ENCODE measurements around the gene GABBR1.

GABBR1 gene

DNA sequence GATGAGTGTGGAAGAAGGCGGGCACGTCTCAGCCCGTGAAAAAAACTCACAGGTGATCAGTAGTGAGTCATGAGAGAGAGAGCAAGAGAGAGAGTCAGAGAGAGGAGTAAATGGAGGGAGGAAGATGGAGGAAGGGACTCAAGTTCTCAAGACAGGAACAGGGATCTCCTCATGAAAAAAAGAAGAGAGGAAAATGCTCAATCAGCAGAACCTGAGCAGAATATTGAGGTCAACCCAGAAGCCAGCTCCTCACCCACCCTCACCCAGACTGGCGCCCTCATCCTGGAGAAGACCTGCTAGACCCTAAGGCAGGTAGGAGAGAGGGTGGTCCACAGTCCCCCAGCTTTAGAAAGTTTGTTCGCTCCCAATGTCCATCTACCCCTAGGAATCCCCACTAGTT is 78.2 kb downstream of the GABBR1 start:
- TF ChIP-seq CTCF (IDR thresholded peaks at IDR 0.05; ENCODE audit: low read depth, low read length) = no peak
- H3K4me3 ChIP-seq (ENCODE audit: low read depth, low read length) = no peak overlapping the region

DNA sequence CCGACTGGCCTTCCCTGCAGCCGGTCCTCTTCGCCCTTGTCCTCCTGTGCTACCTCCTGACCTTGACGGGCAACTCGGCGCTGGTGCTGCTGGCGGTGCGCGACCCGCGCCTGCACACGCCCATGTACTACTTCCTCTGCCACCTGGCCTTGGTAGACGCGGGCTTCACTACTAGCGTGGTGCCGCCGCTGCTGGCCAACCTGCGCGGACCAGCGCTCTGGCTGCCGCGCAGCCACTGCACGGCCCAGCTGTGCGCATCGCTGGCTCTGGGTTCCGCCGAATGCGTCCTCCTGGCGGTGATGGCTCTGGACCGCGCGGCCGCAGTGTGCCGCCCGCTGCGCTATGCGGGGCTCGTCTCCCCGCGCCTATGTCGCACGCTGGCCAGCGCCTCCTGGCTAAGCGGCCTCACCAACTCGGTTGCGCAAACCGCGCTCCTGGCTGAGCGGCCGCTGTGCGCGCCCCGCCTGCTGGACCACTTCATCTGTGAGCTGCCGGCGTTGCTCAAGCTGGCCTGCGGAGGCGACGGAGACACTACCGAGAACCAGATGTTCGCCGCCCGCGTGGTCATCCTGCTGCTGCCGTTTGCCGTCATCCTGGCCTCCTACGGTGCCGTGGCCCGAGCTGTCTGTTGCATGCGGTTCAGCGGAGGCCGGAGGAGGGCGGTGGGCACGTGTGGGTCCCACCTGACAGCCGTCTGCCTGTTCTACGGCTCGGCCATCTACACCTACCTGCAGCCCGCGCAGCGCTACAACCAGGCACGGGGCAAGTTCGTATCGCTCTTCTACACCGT is 79.5 kb downstream of the GABBR1 start:
- peak overlapping the region; percentile 32; the same call in 1 of the 2 replicates for H3K4me3 ChIP-seq (ENCODE audit: low read depth, low read length)

DNA sequence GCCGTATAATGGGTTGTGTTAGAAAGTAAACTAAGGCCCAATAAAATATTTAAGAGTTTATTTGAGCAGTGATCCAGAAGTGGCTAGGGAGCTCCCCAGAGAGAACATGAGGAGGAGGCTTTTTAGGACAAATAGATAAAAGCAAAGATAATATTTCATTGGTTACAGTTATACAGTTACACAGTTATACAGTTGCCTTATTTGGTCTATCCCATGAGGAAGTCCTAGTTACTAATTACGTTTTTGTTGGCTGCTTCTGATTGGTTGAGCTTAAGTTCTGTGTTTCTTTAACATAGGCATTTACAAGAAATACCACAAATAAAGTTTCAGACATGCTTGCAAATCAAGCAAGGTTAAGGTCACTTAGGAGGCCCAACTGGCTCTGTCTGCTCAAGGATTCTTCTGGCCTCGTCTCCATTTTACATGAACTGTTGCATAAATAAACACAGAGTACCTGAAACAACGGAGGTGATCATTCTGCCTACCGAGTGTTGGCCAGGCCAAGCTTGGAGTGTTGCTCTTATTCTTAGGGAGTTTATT is 80.4 kb downstream of the GABBR1 start:
- H3K4me3 ChIP-seq (ENCODE audit: low read depth, low read length) = no peak overlapping the region
- no peak for TF ChIP-seq CTCF (IDR thresholded peaks at IDR 0.05; ENCODE audit: low read depth, low read length)

More for the DNA sequence above, 79.5 kb downstream of the GABBR1 start:
- TF ChIP-seq CTCF (IDR thresholded peaks at IDR 0.05; ENCODE audit: low read depth, low read length) = no peak

DNA sequence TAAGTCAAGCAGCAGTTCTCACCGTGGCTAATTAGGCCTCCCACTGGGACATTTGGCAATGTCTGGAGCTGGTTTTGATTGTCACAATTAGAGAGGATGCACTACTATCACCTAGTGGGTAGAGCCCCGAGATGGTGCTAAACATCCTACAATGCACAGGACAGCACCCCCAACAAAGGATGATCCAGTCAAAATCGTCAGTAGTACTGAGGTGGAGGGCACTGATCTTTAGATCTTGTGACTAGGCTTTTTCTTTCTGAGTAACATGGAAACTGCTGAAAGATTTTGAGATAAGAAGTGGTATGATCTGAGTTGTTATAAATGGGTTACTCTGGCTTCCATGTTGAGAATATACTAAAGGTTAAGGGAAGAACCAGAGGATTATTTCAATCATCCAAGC is 85.4 kb downstream of the GABBR1 start:
- H3K4me3 ChIP-seq (ENCODE audit: low read depth, low read length) = no peak overlapping the region
- TF ChIP-seq CTCF (IDR thresholded peaks at IDR 0.05; ENCODE audit: low read depth, low read length) = no peak

GRCh38 chr6:29537714-29538403 is 95.1 kb downstream of the GABBR1 start:
- no peak for TF ChIP-seq CTCF (IDR thresholded peaks at IDR 0.05; ENCODE audit: low read depth, low read length)

GRCh38 chr6:29532320-29532951 is 100.5 kb downstream of the GABBR1 start:
- H3K4me3 ChIP-seq (ENCODE audit: low read depth, low read length) = no peak overlapping the region
- no peak for TF ChIP-seq CTCF (IDR thresholded peaks at IDR 0.05; ENCODE audit: low read depth, low read length)

More at GRCh38 chr6:29537714-29538403, 95.1 kb downstream of the GABBR1 start:
- no peak overlapping the region for H3K4me3 ChIP-seq (ENCODE audit: low read depth, low read length)
